Measurements from ENCODE around the gene TCTN1.

DNA sequence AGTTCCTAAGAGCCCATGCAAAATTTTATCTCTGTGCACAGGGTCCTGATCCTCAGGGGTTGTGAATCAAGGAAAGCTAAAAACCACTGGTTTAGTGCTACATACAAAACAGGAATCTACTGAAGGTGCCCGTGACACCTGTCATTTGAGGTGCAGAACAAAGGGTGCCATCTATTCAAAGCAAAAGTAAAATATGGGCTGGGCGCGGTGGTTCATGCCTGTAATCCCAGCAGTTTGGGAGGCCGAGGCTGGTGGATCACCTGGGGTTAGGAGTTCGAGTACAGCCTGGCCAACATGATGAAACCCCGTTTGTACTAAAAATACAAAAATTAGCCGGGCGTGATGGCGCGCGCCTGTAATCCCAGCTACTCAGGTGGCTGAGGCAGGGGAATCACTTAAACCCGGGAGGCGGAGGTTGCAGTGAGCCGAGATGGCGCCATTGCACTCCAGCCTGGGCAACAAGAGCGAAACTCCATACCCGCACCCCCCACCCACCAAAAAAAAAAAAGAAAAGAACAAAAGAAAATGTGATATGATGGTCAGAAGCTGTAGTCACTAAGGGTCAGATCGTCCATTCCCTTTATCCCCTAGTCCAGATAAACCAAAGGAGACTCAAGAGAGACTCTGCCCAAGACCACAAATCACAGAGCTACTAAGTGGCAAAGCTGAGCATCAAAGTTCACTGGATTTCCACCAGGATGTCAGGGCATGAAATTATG, 34.2 kb upstream of the TCTN1 start:
- TF ChIP-seq, protein P1, sequence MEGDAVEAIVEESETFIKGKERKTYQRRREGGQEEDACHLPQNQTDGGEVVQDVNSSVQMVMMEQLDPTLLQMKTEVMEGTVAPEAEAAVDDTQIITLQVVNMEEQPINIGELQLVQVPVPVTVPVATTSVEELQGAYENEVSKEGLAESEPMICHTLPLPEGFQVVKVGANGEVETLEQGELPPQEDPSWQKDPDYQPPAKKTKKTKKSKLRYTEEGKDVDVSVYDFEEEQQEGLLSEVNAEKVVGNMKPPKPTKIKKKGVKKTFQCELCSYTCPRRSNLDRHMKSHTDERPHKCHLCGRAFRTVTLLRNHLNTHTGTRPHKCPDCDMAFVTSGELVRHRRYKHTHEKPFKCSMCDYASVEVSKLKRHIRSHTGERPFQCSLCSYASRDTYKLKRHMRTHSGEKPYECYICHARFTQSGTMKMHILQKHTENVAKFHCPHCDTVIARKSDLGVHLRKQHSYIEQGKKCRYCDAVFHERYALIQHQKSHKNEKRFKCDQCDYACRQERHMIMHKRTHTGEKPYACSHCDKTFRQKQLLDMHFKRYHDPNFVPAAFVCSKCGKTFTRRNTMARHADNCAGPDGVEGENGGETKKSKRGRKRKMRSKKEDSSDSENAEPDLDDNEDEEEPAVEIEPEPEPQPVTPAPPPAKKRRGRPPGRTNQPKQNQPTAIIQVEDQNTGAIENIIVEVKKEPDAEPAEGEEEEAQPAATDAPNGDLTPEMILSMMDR (IDR thresholded peaks at IDR 0.05; ENCODE audit: borderline replicate concordance, extremely low read depth, low read length, poor library complexity, severe bottlenecking) = no peak
- TF ChIP-seq EZH2 (IDR thresholded peaks at IDR 0.05; ENCODE audit: borderline replicate concordance, low read depth, low read length, severe bottlenecking) = no peak
